HG03095 (cell line): Measurements from ENCODE around the gene STK4.

Experiments used
- ATAC-seq: cut with Tn5 transposase; IDR thresholded peaks from one replicate; pipeline ENCODE4 v1.9.1; 2021; ENCODE audit warnings: moderate library complexity; ENCODE audit not compliant: unreplicated experiment

Gene STK4

GRCh38 chr20:44966030-44966961 lies at the start of gene STK4:
Gene STK4, plus strand, starts transcription at chr20:44966512. Its CDS starts 57 bp downstream, at chr20:44966569.
- ATAC-seq, result peak; percentile 58

- no peak for ATAC-seq
Observed at GRCh38 chr20:44916586-44916985, 49.7 kb upstream of the STK4 start.

- ATAC-seq, result no peak
Observed at GRCh38 chr20:44917399-44917798, 48.9 kb upstream of the STK4 start.

- no peak for ATAC-seq
Observed at GRCh38 chr20:44918342-44918741, 48.0 kb upstream of the STK4 start.

- no peak for ATAC-seq
Observed at GRCh38 chr20:44918761-44919160, 47.6 kb upstream of the STK4 start.

- ATAC-seq, result no peak
Observed at GRCh38 chr20:44921447-44921846, 44.9 kb upstream of the STK4 start.

GRCh38 chr20:44924541-44924940 lies 41.8 kb upstream of the STK4 start:
- ATAC-seq, result no peak

GRCh38 chr20:44928595-44928994 lies 37.7 kb upstream of the STK4 start:
- ATAC-seq, result no peak

- ATAC-seq, result no peak
Observed at GRCh38 chr20:44930517-44931168, 35.7 kb upstream of the STK4 start.

- no peak for ATAC-seq
Observed at GRCh38 chr20:44931911-44932310, 34.4 kb upstream of the STK4 start.

GRCh38 chr20:44932916-44933315 lies 33.4 kb upstream of the STK4 start:
- no peak for ATAC-seq

- ATAC-seq, result no peak
Observed at GRCh38 chr20:44936510-44936909, 29.8 kb upstream of the STK4 start.

GRCh38 chr20:44938637-44939036 lies 27.7 kb upstream of the STK4 start:
- no peak for ATAC-seq

GRCh38 chr20:44941120-44941691 lies 25.1 kb upstream of the STK4 start:
- no peak for ATAC-seq

GRCh38 chr20:44942264-44942973 lies 23.9 kb upstream of the STK4 start:
- ATAC-seq, result no peak

- no peak for ATAC-seq
Observed at GRCh38 chr20:44943828-44944227, 22.5 kb upstream of the STK4 start.

GRCh38 chr20:44945261-44945660 lies 21.1 kb upstream of the STK4 start:
- ATAC-seq, result no peak

GRCh38 chr20:44946271-44946852 lies 19.9 kb upstream of the STK4 start:
- ATAC-seq, result no peak

- no peak for ATAC-seq
Observed at GRCh38 chr20:44948107-44948506, 18.2 kb upstream of the STK4 start.

GRCh38 chr20:44948513-44948912 lies 17.8 kb upstream of the STK4 start:
- no peak for ATAC-seq

GRCh38 chr20:44950368-44950767 lies 15.9 kb upstream of the STK4 start:
- no peak for ATAC-seq
